NCI-H128 (cell line): Measurements from ENCODE around the gene TSPO.
"Not testable (repeated sequence)": the region's sequence is repeated elsewhere in the genome, so short reads cannot be mapped to it uniquely, and the experiment has no call there.

Experiments
- DNase-seq: peaks from one replicate; lab custom pipeline; 2025; ENCODE audit not compliant: unreplicated experiment; lab: John Stamatoyannopoulos, UW

TSPO gene

GRCh38 chr22:43151251-43152002, at the start of gene TSPO:
Gene TSPO (plus strand): TSS chr22:43151559. CDS start chr22:43159239, 7,680 bp downstream.
- DNase-seq: no peak

GRCh38 chr22:43104056-43104625, 47.2 kb upstream of the TSPO start:
- DNase-seq: not testable (repeated sequence)

- not testable (repeated sequence) for DNase-seq
Observed at GRCh38 chr22:43104950-43105349, 46.4 kb upstream of the TSPO start.

GRCh38 chr22:43106302-43106701, 45.1 kb upstream of the TSPO start:
- DNase-seq: no peak

- DNase-seq: no peak
Observed at GRCh38 chr22:43109511-43109910, 41.8 kb upstream of the TSPO start.

- DNase-seq: no peak
Observed at GRCh38 chr22:43109921-43110443, 41.4 kb upstream of the TSPO start.

GRCh38 chr22:43110444-43110926, 40.9 kb upstream of the TSPO start, which contains the start of gene BIK:
Gene BIK (plus strand): TSS chr22:43110750. CDS start chr22:43124023, 13,273 bp downstream.
- DNase-seq: no peak

- no peak for DNase-seq
Observed at GRCh38 chr22:43110927-43111623, 40.3 kb upstream of the TSPO start.

- no peak for DNase-seq
Observed at GRCh38 chr22:43113526-43114251, 37.7 kb upstream of the TSPO start.

GRCh38 chr22:43114958-43115357, 36.4 kb upstream of the TSPO start:
- no peak for DNase-seq

- DNase-seq: no peak
Observed at GRCh38 chr22:43116932-43117331, 34.4 kb upstream of the TSPO start.

- DNase-seq: no peak
Observed at GRCh38 chr22:43118024-43118849, 33.1 kb upstream of the TSPO start.

- no peak for DNase-seq
Observed at GRCh38 chr22:43118953-43119458, 32.4 kb upstream of the TSPO start.

GRCh38 chr22:43126501-43127165, 24.7 kb upstream of the TSPO start:
- no peak for DNase-seq

- no peak for DNase-seq
Observed at GRCh38 chr22:43127166-43127908, 24.0 kb upstream of the TSPO start.

GRCh38 chr22:43128116-43128515, 23.2 kb upstream of the TSPO start:
- no peak for DNase-seq

GRCh38 chr22:43128928-43129424, 22.4 kb upstream of the TSPO start:
- no peak for DNase-seq
